ENCODE measurements around the gene IQSEC2.
A peak's percentile ranks its signal among the peaks of the same experiment; 100 is the strongest.

IQSEC2 gene

GRCh38 chrX:53242310-53242709 is 39.1 kb downstream of the IQSEC2 start:
- Histone ChIP-seq H3K4me3 (replicated peaks; ENCODE audit: insufficient read depth, low read length) (no peak overlapping the region), H3K27me3 (ENCODE audit: insufficient read depth, poor library complexity, severe bottlenecking) (no peaks in the 10 kb centered on the region), H3K27ac (replicated peaks) (no peak overlapping the region)
- TF ChIP-seq, protein P1, sequence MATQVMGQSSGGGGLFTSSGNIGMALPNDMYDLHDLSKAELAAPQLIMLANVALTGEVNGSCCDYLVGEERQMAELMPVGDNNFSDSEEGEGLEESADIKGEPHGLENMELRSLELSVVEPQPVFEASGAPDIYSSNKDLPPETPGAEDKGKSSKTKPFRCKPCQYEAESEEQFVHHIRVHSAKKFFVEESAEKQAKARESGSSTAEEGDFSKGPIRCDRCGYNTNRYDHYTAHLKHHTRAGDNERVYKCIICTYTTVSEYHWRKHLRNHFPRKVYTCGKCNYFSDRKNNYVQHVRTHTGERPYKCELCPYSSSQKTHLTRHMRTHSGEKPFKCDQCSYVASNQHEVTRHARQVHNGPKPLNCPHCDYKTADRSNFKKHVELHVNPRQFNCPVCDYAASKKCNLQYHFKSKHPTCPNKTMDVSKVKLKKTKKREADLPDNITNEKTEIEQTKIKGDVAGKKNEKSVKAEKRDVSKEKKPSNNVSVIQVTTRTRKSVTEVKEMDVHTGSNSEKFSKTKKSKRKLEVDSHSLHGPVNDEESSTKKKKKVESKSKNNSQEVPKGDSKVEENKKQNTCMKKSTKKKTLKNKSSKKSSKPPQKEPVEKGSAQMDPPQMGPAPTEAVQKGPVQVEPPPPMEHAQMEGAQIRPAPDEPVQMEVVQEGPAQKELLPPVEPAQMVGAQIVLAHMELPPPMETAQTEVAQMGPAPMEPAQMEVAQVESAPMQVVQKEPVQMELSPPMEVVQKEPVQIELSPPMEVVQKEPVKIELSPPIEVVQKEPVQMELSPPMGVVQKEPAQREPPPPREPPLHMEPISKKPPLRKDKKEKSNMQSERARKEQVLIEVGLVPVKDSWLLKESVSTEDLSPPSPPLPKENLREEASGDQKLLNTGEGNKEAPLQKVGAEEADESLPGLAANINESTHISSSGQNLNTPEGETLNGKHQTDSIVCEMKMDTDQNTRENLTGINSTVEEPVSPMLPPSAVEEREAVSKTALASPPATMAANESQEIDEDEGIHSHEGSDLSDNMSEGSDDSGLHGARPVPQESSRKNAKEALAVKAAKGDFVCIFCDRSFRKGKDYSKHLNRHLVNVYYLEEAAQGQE (IDR thresholded peaks at IDR 0.05; ENCODE audit: insufficient replicate concordance, low read depth), result no peak
- TF ChIP-seq POLR2AphosphoS5 (IDR thresholded peaks at IDR 0.05; ENCODE audit: low read depth) (no peak), GABPA (IDR thresholded peaks at IDR 0.05; ENCODE audit: low read depth) (no peak), SPI1 (IDR thresholded peaks at IDR 0.05; ENCODE audit: borderline replicate concordance, low read depth) (no peak)
- TF ChIP-seq, protein P2, sequence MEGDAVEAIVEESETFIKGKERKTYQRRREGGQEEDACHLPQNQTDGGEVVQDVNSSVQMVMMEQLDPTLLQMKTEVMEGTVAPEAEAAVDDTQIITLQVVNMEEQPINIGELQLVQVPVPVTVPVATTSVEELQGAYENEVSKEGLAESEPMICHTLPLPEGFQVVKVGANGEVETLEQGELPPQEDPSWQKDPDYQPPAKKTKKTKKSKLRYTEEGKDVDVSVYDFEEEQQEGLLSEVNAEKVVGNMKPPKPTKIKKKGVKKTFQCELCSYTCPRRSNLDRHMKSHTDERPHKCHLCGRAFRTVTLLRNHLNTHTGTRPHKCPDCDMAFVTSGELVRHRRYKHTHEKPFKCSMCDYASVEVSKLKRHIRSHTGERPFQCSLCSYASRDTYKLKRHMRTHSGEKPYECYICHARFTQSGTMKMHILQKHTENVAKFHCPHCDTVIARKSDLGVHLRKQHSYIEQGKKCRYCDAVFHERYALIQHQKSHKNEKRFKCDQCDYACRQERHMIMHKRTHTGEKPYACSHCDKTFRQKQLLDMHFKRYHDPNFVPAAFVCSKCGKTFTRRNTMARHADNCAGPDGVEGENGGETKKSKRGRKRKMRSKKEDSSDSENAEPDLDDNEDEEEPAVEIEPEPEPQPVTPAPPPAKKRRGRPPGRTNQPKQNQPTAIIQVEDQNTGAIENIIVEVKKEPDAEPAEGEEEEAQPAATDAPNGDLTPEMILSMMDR (IDR thresholded peaks at IDR 0.05; ENCODE audit: insufficient read depth, low read length), result no peak
- no peak for DNase-seq (ENCODE audit: low read depth in 1 of 2, low spot score in 1 of 2)

- no peak overlapping the region for H3K4me3 ChIP-seq (replicated peaks; ENCODE audit: insufficient read depth, low read length)
- H3K27ac ChIP-seq (replicated peaks), result no peak overlapping the region
- no peak for TF ChIP-seq SPI1 (IDR thresholded peaks at IDR 0.05; ENCODE audit: borderline replicate concordance, low read depth)
- TF ChIP-seq POLR2AphosphoS5 (IDR thresholded peaks at IDR 0.05; ENCODE audit: low read depth), result no peak
- TF ChIP-seq GABPA (IDR thresholded peaks at IDR 0.05; ENCODE audit: low read depth), result no peak
- TF ChIP-seq, protein P1 (IDR thresholded peaks at IDR 0.05; ENCODE audit: insufficient replicate concordance, low read depth), result no peak
- TF ChIP-seq, protein P2 (IDR thresholded peaks at IDR 0.05; ENCODE audit: insufficient read depth, low read length), result no peak
- no peak for DNase-seq (ENCODE audit: low read depth in 1 of 2, low spot score in 1 of 2)
- no peaks in the 10 kb centered on the region for H3K27me3 ChIP-seq (ENCODE audit: insufficient read depth, poor library complexity, severe bottlenecking)
Observed at GRCh38 chrX:53241558-53241957, 39.8 kb downstream of the IQSEC2 start.

DNA sequence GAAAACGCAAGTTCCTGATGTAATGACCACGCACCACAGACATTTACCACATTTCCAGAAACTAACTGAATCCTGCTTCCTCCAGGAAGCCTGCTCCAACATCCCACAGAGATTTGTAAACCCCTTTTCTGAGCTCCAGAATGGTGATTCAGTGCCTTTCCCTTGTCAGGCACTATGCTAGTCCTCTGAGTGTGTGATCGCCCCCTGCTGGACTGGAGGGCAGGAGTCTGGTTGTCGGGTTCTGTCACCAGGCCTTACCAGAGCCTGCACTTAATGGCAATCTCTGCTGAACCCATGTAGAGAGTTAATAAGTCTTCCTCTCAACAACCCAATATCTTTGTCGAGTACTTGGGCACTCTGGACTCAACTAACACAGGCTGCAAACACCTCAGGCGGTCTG is 41.9 kb downstream of the IQSEC2 start:
- no peaks in the 10 kb centered on the region for H3K27me3 ChIP-seq (ENCODE audit: insufficient read depth, poor library complexity, severe bottlenecking)
- peak in 1 of 2 experiments; percentile 45 for DNase-seq (ENCODE audit: low read depth in 1 of 2, low spot score in 1 of 2)
- H3K4me3 ChIP-seq (replicated peaks; ENCODE audit: insufficient read depth, low read length), result no peak overlapping the region
- TF ChIP-seq, protein P1 (IDR thresholded peaks at IDR 0.05; ENCODE audit: insufficient replicate concordance, low read depth), result no peak
- TF ChIP-seq, protein P2 (IDR thresholded peaks at IDR 0.05; ENCODE audit: insufficient read depth, low read length), result no peak
- no peak for TF ChIP-seq POLR2AphosphoS5 (IDR thresholded peaks at IDR 0.05; ENCODE audit: low read depth)
- no peak for TF ChIP-seq GABPA (IDR thresholded peaks at IDR 0.05; ENCODE audit: low read depth)
- TF ChIP-seq SPI1 (IDR thresholded peaks at IDR 0.05; ENCODE audit: borderline replicate concordance, low read depth), result no peak
- no peak overlapping the region for H3K27ac ChIP-seq (replicated peaks)

Data from HL-60 (cell line).